PFSK-1 (cell line): Measurements from ENCODE around the gene AIF1.

Source experiments
- FOXP2 ChIP-seq: optimal IDR thresholded peaks from 2 replicates; pipeline ENCODE3; 2011; ENCODE audit warnings: borderline replicate concordance, control low read depth, inconsistent platforms; ENCODE audit not compliant: insufficient read depth; ENCODE audit errors: extremely low read length, extremely low read depth
- POLR2AphosphoS5 ChIP-seq: IDR thresholded peaks from 2 replicates; pipeline ENCODE4 v1.6.1; 2012; ENCODE audit warnings: low read depth, mild to moderate bottlenecking, control low read depth, low read length, moderate library complexity
- REST ChIP-seq, 2 experiments: IDR thresholded peaks; 2 replicates each; pipeline versions ENCODE4 v1.6.1 to v1.8.0; 2011 to 2012; ENCODE audit warnings: low read depth in 2 of 2, low read length in 2 of 2, control low read depth in 1 of 2, inconsistent platforms in 1 of 2, mild to moderate bottlenecking in 1 of 2, moderate library complexity in 1 of 2; ENCODE audit not compliant: insufficient read depth in 1 of 2
- SIN3A ChIP-seq: IDR thresholded peaks from 2 replicates; pipeline ENCODE4 v1.6.1; 2012; ENCODE audit warnings: mild to moderate bottlenecking, low read length, moderate library complexity, borderline replicate concordance; ENCODE audit not compliant: insufficient read depth
- TAF1 ChIP-seq: IDR thresholded peaks from 2 replicates; pipeline ENCODE4 v1.6.1; 2012; ENCODE audit warnings: low read length, control low read depth, borderline replicate concordance; ENCODE audit not compliant: insufficient read depth

GRCh38 chr6:31580438-31580740, 34.6 kb upstream of the AIF1 start:
- no peak for TF ChIP-seq TAF1
- no peak for TF ChIP-seq POLR2AphosphoS5
- TF ChIP-seq REST (IDR thresholded peaks at IDR 0.05; ENCODE audit: insufficient read depth in 1 of 2, low read depth in 2 of 2, low read length in 2 of 2) = no peak
- TF ChIP-seq SIN3A = no peak
- no peak for TF ChIP-seq FOXP2
